22Rv1 (cell line): Measurements from ENCODE around the gene INSC.

Experiments
- CTCF ChIP-seq: fragments of 450-650 bp; IDR thresholded peaks from 2 replicates; pipeline ENCODE4 v1.5.1; 2017; ENCODE audit warnings: mild to moderate bottlenecking
- ZFX ChIP-seq: fragments of 450-650 bp; IDR thresholded peaks from 2 replicates; pipeline ENCODE4 v1.6.1; 2017; ENCODE audit warnings: antibody characterized with exemption, borderline replicate concordance

GRCh38 chr11:15177491-15177890 lies 62.8 kb downstream of the INSC start:
- no peak for TF ChIP-seq CTCF
- no peak for TF ChIP-seq ZFX
